SU-DHL-6 (cell line): ENCODE data around the gene TBC1D22A.

ENCODE experiments used
- EZH2phosphoT487 ChIP-seq: fragments of 200-600 bp; sonication (generic), shearing (Covaris generic); conservative IDR thresholded peaks from 2 replicates; pipeline ENCODE4 v1.6.1; 2018; ENCODE audit warnings: mild to moderate bottlenecking, antibody characterized with exemption, low read length, moderate library complexity, mixed read lengths
- TF ChIP-seq, protein P1 (sequence below): fragments of 200-600 bp; sonication (generic); IDR thresholded peaks from one replicate; pipeline ENCODE4 v1.5.1; 2017; ENCODE audit warnings: antibody characterized with exemption, mild to moderate bottlenecking, low read length, moderate library complexity; ENCODE audit not compliant: insufficient read depth, poor library complexity, severe bottlenecking

DNA sequence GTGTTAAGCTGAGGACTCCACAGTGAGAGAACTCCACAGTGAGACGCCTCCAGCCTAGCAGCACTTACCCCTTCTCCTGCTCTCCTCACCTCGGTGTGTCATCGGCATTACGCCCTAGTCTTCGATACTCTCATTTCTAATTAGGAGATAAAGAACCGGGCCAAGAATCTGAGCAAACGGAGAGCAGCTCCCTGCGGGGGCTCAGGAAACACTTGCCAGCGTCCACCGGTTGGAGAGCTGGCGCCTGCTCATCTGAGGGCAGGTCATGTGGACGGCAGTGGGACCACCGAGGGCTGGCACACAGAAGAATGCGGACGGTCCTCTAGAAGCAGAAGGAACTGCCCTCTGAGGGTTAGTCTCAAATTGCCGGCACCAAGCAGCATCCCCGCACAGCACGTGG lies 37.4 kb upstream of the TBC1D22A start:
- TF ChIP-seq, protein P1, sequence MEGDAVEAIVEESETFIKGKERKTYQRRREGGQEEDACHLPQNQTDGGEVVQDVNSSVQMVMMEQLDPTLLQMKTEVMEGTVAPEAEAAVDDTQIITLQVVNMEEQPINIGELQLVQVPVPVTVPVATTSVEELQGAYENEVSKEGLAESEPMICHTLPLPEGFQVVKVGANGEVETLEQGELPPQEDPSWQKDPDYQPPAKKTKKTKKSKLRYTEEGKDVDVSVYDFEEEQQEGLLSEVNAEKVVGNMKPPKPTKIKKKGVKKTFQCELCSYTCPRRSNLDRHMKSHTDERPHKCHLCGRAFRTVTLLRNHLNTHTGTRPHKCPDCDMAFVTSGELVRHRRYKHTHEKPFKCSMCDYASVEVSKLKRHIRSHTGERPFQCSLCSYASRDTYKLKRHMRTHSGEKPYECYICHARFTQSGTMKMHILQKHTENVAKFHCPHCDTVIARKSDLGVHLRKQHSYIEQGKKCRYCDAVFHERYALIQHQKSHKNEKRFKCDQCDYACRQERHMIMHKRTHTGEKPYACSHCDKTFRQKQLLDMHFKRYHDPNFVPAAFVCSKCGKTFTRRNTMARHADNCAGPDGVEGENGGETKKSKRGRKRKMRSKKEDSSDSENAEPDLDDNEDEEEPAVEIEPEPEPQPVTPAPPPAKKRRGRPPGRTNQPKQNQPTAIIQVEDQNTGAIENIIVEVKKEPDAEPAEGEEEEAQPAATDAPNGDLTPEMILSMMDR = no peak
- TF ChIP-seq EZH2phosphoT487 = no peak
